Skeletal muscle satellite cell (primary cell): ENCODE data around the gene SKOR1.

Experiments
- H3K27me3 ChIP-seq: 2 replicates; pipeline ENCODE4 v1.7.0; 2013; ENCODE audit warnings: low read length; ENCODE audit not compliant: control insufficient read depth, insufficient read depth
- H3K36me3 ChIP-seq: 2 replicates; pipeline ENCODE4 v1.7.0; 2013; ENCODE audit warnings: mild to moderate bottlenecking, control low read depth, low read length; ENCODE audit not compliant: insufficient read depth
- H3K4me1 ChIP-seq: 2 replicates; pipeline ENCODE4 v1.7.0; 2013; ENCODE audit warnings: low read length; ENCODE audit not compliant: control insufficient read depth, insufficient read depth
- H3K4me2 ChIP-seq: 2 replicates; pipeline ENCODE4 v1.7.0; 2013; ENCODE audit warnings: mild to moderate bottlenecking, low read length
- H3K4me3 ChIP-seq: 2 replicates; pipeline ENCODE4 v1.7.0; 2013; ENCODE audit warnings: low read length
- H3K9ac ChIP-seq: 2 replicates; pipeline ENCODE4 v1.7.0; 2013; ENCODE audit warnings: mild to moderate bottlenecking, low read depth, low read length, moderate library complexity
- H3K9me3 ChIP-seq: replicated peaks from 2 replicates; pipeline ENCODE4 v1.7.0; 2013; ENCODE audit warnings: mild to moderate bottlenecking, control low read depth, low read length

The SKOR1 gene

DNA sequence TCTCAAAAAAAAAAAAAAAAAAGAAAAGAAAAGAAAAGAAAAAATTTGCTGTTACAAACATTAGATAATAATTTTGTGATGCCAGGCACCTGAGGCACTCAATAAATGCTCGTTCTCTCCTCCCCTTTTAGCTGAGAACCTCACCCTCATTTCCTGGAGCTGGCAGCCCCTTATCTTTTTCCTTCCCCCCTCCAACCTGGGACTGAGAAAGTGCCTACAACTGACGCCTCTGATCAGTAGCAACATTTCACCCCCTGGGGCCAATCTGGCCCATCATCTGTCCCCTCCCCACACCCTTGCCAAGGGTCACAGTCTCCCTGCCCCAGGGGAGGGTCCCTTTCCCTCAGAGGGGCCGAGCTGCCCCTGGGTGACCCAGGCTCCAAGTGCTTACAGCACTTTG is 27.1 kb downstream of the SKOR1 start:
- Histone ChIP-seq H3K27me3 (peaks cover 5% of the 10 kb centered on the region), H3K9ac (no peak overlapping the region), H3K4me3 (no peak overlapping the region), H3K4me2 (no peak overlapping the region), H3K4me1 (peaks cover 7% of the 10 kb centered on the region), H3K9me3 (no peaks in the 10 kb centered on the region), H3K36me3 (no peaks in the 10 kb centered on the region)

DNA sequence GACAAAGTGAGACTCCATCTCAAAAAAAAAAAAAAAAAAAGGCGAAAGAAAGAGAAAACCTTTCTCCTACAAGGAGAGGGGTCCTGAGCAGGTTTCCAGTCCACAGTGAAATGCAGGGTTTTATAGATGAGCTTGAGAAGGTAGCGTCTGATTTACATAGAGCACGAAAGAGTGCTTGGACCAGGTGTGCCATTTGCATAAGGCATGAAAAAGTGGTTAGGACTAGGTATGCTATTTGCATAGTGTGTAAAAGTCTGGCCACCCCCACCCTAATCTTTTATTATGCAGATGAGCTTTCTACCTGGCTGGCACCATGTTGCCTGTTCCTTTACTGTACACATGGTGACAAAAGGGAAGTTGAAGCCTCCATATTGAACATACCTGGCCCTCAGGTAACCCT is 28.1 kb downstream of the SKOR1 start:
- peaks cover 7% of the 10 kb centered on the region for H3K4me1 ChIP-seq
- H3K27me3 ChIP-seq, result peaks cover 2% of the 10 kb centered on the region
- H3K4me2 ChIP-seq, result no peak overlapping the region
- no peaks in the 10 kb centered on the region for H3K9me3 ChIP-seq
- H3K4me3 ChIP-seq, result no peak overlapping the region
- H3K9ac ChIP-seq, result no peak overlapping the region
- no peaks in the 10 kb centered on the region for H3K36me3 ChIP-seq

DNA sequence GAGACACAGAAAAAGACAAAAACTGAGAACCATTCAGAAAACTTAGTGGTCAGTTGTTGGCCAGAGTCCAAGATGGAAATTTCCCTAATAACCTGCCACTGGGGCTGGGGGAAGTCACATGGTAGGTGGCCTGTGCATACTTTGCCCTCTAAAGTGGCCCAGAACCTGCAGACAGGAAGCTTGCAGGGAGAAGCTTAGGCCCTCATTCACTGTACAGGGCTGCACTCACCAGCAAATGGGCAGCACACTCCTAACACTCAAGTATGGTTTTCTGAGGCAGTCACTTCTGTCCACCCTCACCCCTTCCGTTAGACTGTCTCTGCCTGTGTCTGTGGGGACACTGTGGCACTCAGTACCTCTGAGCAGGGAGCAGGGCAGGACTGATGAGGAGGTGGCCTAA is 29.0 kb downstream of the SKOR1 start:
- H3K4me3 ChIP-seq, result no peak overlapping the region
- no peaks in the 10 kb centered on the region for H3K27me3 ChIP-seq
- no peak overlapping the region for H3K9ac ChIP-seq
- H3K4me2 ChIP-seq, result no peak overlapping the region
- H3K4me1 ChIP-seq, result peaks cover 7% of the 10 kb centered on the region
- H3K36me3 ChIP-seq, result no peaks in the 10 kb centered on the region
- H3K9me3 ChIP-seq, result no peaks in the 10 kb centered on the region

DNA sequence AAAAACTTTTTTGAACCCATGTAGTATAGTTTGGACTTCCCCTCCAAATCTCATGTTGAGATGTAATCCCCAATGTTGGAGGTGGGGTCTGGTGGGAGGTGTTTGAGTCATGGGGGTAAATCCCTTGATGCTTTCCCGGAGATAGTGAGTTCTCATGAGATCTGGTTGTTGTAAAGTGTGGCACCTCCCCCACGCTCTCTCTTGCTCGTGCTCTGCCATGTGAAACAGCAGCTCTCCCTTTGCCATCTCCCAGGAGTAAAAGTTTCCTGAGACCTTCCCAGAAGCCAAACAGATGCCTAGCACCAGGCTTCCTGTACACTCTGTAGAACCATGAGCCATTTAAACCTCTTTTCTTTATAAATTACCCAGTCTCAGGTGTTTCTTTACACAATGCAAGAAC is 30.5 kb downstream of the SKOR1 start:
- H3K4me3 ChIP-seq, result no peak overlapping the region
- no peak overlapping the region for H3K9ac ChIP-seq
- no peaks in the 10 kb centered on the region for H3K36me3 ChIP-seq
- peaks cover 3% of the 10 kb centered on the region for H3K27me3 ChIP-seq
- H3K9me3 ChIP-seq, result no peaks in the 10 kb centered on the region
- H3K4me2 ChIP-seq, result no peak overlapping the region
- H3K4me1 ChIP-seq, result peaks cover 7% of the 10 kb centered on the region

DNA sequence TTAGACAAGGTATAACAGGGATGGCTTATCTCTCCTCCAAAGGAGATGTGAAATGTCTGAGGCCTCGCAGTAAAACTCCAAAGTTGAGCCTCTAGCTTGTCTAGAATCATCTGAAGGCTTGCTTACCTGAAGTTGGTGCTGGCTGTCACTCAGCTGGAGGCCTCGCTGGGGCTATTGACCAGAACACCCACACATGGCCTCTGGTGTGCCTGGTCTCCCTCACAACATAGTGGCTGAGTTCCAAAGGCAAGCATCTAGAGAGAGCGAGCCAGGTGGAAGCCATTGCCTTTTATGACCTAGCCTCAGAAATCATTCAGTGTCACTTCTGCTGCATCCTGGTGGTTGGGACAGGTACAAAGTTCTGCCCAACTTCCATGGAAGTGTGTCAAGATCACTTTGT is 31.9 kb downstream of the SKOR1 start:
- Histone ChIP-seq H3K9ac (no peak overlapping the region), H3K4me1 (no peaks in the 10 kb centered on the region), H3K36me3 (no peaks in the 10 kb centered on the region), H3K27me3 (peaks cover 3% of the 10 kb centered on the region), H3K4me3 (no peak overlapping the region), H3K4me2 (no peak overlapping the region), H3K9me3 (no peaks in the 10 kb centered on the region)

DNA sequence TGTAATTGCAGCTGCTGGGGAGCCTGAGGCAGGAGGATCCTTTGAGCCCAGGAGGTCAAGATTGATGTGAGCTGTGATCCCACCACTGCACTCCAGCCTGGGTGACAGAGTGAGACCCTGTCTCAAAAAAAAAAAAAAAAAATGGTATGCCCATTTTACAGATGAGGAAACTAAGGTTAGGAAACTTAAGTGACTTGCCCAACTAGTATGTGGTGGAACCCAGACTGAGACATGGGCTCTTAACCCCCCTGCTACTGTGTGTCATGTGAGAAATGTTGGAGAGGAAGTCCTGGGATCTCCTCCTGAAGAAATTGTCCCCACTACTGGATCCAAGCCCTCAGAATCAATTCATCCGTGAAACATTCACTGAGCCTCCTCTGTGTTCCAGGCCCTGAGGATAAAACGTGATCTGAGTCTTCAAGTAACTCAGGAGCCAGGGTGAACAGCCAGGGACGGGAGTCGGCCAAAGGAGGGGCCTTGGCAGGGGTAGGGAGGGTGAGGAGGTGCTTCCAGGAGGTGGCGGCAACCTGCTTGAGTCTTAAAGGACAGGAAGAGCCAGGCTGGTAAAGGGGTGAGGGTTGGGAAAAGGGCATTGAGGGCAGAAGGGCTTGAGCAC is 34.1 kb downstream of the SKOR1 start:
- H3K4me2 ChIP-seq, result no peak overlapping the region
- peaks cover 3% of the 10 kb centered on the region for H3K27me3 ChIP-seq
- H3K9me3 ChIP-seq, result no peaks in the 10 kb centered on the region
- no peak overlapping the region for H3K9ac ChIP-seq
- no peak overlapping the region for H3K4me3 ChIP-seq
- H3K4me1 ChIP-seq, result peaks cover 10% of the 10 kb centered on the region
- H3K36me3 ChIP-seq, result no peaks in the 10 kb centered on the region

DNA sequence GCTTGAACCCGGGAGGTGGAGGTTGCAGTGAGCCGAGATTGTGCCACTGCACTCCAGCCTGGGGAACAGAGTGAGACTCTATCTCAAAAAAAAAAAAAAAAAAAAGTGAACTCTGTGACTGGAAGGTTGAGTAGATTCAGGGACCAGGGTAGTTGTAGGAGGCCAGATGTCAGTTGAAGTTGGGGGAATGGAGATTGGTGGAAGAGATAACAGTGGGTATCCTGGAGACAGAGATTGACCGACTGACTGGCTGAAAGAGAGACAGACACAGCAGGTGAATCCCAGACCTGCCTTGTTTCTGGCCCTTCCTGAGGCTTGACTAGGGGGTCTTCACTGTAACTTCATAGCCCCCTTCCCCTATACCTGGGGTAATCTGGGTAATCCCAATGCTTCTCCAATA is 36.7 kb downstream of the SKOR1 start:
- Histone ChIP-seq H3K9me3 (no peaks in the 10 kb centered on the region), H3K27me3 (peaks cover 3% of the 10 kb centered on the region), H3K4me1 (peaks cover 10% of the 10 kb centered on the region), H3K4me2 (no peak overlapping the region), H3K9ac (no peak overlapping the region), H3K36me3 (no peaks in the 10 kb centered on the region), H3K4me3 (no peak overlapping the region)

DNA sequence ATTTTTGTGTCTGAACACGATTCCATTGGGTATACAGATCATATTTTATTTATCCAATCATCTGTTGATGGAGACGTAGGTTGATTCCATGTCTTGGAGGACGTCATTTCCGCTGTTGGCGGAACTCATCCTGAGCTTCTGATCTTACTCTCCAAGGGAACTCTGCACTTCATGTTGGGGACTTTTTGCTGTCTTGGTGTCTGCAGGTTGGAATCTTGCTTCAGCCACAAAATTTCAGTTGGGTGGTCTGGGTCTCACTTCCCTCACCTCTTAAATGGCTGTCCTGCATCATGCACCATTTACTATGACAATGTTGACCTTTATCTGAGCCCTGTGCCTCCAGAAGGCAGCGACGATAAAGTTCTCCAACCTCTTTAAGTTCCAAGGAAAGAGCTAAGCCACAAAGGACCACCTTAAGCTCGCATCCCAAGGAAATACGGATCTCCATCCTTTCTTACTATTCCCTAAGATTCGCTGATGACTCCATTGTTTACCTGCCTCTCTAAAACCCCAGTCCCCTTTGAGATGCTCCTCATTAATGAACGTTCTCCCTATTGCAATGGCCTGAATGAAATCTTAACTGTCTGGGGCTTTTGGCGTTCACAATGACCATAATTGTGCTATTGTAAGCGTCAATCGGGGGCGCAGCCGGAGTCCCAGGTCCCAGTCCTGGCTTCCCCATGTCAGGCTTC is 37.6 kb downstream of the SKOR1 start:
- H3K9ac ChIP-seq, result peak overlapping the region; percentile 56
- no peaks in the 10 kb centered on the region for H3K9me3 ChIP-seq
- H3K4me1 ChIP-seq, result peaks cover 10% of the 10 kb centered on the region
- H3K4me2 ChIP-seq, result peak overlapping the region; percentile 88
- H3K4me3 ChIP-seq, result peak overlapping the region; percentile 65
- peaks cover 3% of the 10 kb centered on the region for H3K27me3 ChIP-seq
- H3K36me3 ChIP-seq, result no peaks in the 10 kb centered on the region

DNA sequence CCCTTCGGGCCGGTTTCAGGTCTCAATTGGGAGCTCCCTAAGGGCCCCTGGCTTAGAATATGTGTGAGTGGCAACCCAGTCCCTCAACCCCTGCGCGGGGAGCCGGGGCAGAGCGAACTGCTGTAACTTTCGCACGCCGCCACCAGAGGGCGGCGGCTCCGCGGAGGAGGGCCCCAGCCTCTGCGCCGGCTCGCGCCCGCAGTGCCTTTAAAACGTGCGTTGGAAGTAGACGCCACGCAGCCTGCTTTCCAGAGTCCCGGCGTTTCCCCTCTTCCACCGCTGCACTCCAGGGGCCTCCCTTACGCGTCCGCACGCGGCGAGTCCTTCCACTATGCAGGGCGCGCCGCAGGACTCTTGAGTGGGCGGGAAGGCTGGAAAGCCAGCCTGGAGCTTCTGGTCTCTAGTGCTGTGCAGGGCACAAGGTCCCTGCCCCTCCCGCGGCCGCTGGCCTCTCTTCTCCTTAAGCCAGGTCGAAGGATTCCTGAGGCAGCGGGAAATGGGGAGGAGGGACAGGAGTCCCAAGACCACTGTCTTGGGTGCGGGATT is 38.2 kb downstream of the SKOR1 start:
- peak overlapping the region; percentile 88 for H3K4me2 ChIP-seq
- H3K4me3 ChIP-seq, result peak overlapping the region; percentile 65
- no peaks in the 10 kb centered on the region for H3K36me3 ChIP-seq
- peaks cover 10% of the 10 kb centered on the region for H3K4me1 ChIP-seq
- peak overlapping the region; percentile 56 for H3K9ac ChIP-seq
- H3K9me3 ChIP-seq, result no peaks in the 10 kb centered on the region
- peaks cover 6% of the 10 kb centered on the region for H3K27me3 ChIP-seq

DNA sequence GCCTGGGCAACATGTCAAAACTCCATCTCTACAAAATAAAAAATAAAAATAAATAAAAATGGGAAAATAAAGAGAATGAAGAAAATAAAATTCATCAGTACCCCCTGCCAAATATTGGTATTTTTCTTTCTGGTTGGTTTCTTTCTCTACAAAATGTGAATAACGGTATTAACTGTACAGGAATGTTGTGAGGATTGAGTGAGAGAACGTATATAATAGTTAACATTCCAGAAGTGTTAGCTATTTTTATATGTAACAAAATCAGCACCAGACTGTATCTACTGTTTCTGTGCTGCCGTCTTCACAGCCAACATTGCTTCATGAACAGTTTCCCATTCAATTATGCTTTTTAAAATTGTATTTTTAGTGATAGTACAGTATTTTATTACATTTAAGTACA is 40.0 kb downstream of the SKOR1 start:
- Histone ChIP-seq H3K36me3 (no peaks in the 10 kb centered on the region), H3K4me1 (peaks cover 10% of the 10 kb centered on the region), H3K9ac (no peak overlapping the region), H3K4me2 (no peak overlapping the region), H3K4me3 (no peak overlapping the region), H3K27me3 (peaks cover 6% of the 10 kb centered on the region), H3K9me3 (no peaks in the 10 kb centered on the region)

DNA sequence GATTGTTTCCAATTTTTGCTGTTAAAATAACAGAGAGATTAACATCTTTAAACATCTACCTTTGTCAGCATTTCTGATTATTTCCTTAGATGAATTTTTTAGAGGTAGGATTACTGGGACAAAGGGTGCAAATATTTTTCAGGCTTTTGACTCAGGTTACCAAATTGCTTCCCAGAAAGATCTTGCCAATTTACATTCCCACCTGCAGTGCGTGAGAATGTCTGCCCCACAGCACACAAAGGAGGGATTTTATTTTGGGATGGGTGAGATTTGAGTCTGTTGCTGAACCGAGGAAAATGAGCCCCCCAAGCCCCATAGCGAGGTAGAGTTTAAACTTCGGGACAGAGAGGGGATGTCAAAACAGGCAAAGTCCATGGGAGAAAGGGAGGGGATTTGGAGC is 40.5 kb downstream of the SKOR1 start:
- H3K4me2 ChIP-seq, result no peak overlapping the region
- H3K9me3 ChIP-seq, result no peaks in the 10 kb centered on the region
- H3K4me1 ChIP-seq, result peaks cover 10% of the 10 kb centered on the region
- no peaks in the 10 kb centered on the region for H3K36me3 ChIP-seq
- peaks cover 6% of the 10 kb centered on the region for H3K27me3 ChIP-seq
- no peak overlapping the region for H3K9ac ChIP-seq
- no peak overlapping the region for H3K4me3 ChIP-seq

DNA sequence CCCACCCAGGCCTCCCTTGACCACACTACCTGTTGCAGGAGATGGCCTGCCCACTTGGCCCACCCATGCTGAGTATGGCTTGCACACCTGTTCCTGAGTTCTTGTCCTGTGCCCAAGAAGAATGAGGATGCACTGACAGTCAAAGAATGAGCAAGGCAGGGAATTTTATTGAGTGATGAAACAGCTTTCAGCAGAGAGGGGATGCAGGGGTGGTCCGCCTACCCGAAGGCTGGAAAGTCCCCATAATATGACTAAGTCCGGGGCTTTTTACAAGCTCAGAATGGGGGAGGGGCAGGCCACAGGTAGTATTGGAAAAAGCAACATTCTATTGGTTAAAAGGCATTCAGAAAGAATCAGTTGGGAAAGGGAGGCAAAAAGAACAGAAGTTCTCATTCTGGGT is 44.4 kb downstream of the SKOR1 start:
- Histone ChIP-seq H3K36me3 (no peaks in the 10 kb centered on the region), H3K27me3 (peaks cover 16% of the 10 kb centered on the region), H3K4me1 (no peaks in the 10 kb centered on the region), H3K4me3 (no peak overlapping the region), H3K4me2 (no peak overlapping the region), H3K9ac (no peak overlapping the region), H3K9me3 (no peaks in the 10 kb centered on the region)
